Common myeloid progenitor, CD34-positive (primary cell): ENCODE measurements around the gene NCF4.

Source experiments
- CTCF ChIA-PET: fragments of 350-600 bp; sonication (Branson Sonifier 250); formaldehyde crosslinking; loops from one replicate; lab custom pipeline; 2021; ENCODE audit warnings: antibody characterized with exemption; lab: Charles Lee
- POLR2A ChIA-PET: fragments of 350-600 bp; sonication (Branson Sonifier 250); formaldehyde crosslinking; loops from one replicate; lab custom pipeline; 2021; ENCODE audit warnings: antibody characterized with exemption; lab: Charles Lee
- DNase-seq, 3 donors: peaks; one replicate each; pipeline versions ENCODE4 v3.0.0 to v3.0.0-alpha.2; 2013
- H3K27ac ChIP-seq, 2 experiments: 1 replicate in 1 of 2; 2 replicates in 1 of 2; pipeline ENCODE4 v1.7.0; 2013; ENCODE audit warnings: inconsistent platforms in 2 of 2, low read length in 2 of 2, mild to moderate bottlenecking in 2 of 2, low read depth in 1 of 2, moderate library complexity in 1 of 2; ENCODE audit not compliant: severe bottlenecking in 2 of 2, insufficient read depth in 1 of 2, poor library complexity in 1 of 2
- H3K27me3 ChIP-seq, 5 experiments: replicated peaks in 2 of 5; 1 replicate in 3 of 5; 2 replicates in 2 of 5; pipeline versions ENCODE4 v1.6.1 to v1.7.0; 2013; ENCODE audit warnings: low read length in 4 of 5, mild to moderate bottlenecking in 2 of 5, moderate library complexity in 2 of 5, inconsistent platforms in 1 of 5; ENCODE audit not compliant: insufficient read depth in 5 of 5, control insufficient read depth in 4 of 5
- H3K36me3 ChIP-seq, 4 experiments: 1 replicate in 2 of 4; 2 replicates in 2 of 4; pipeline versions ENCODE4 v1.6.1 to v1.7.0; 2013; ENCODE audit warnings: low read length in 3 of 4, control low read depth in 1 of 4, mild to moderate bottlenecking in 1 of 4; ENCODE audit not compliant: control insufficient read depth in 4 of 4, insufficient read depth in 4 of 4
- H3K4me1 ChIP-seq, 4 experiments: 1 replicate in 3 of 4; 2 replicates in 1 of 4; pipeline versions ENCODE4 v1.6.1 to v1.7.1; 2013; ENCODE audit warnings: low read length in 3 of 4, mild to moderate bottlenecking in 3 of 4, control low read depth in 1 of 4, inconsistent platforms in 1 of 4, moderate library complexity in 1 of 4; ENCODE audit not compliant: control insufficient read depth in 4 of 4, insufficient read depth in 4 of 4; ENCODE audit errors: control extremely low read depth in 1 of 4
- H3K4me3 ChIP-seq, 7 experiments: 1 replicate in 4 of 7; 2 replicates in 3 of 7; pipeline versions ENCODE4 v1.5.1 to v1.7.0; 2013; ENCODE audit warnings: mild to moderate bottlenecking in 7 of 7, low read length in 6 of 7, moderate library complexity in 6 of 7, inconsistent platforms in 2 of 7, low read depth in 2 of 7, control low read depth in 1 of 7; ENCODE audit not compliant: insufficient read depth in 4 of 7, control insufficient read depth in 1 of 7; ENCODE audit errors: extremely low read depth in 1 of 7
- H3K9me3 ChIP-seq, 5 experiments: 1 replicate in 4 of 5; 2 replicates in 1 of 5; pipeline versions ENCODE4 v1.6.1 to v1.7.1; 2013; ENCODE audit warnings: low read length in 4 of 5, mild to moderate bottlenecking in 2 of 5, inconsistent platforms in 1 of 5, low read depth in 1 of 5, moderate library complexity in 1 of 5; ENCODE audit not compliant: control insufficient read depth in 4 of 5, insufficient read depth in 2 of 5; ENCODE audit errors: control extremely low read depth in 1 of 5
- WGBS: methylation state at CpG from one replicate; pipeline ENCODE4 v1.1.5; 2013; ENCODE audit not compliant: insufficient coverage; 5-methylcytosine and 5-hydroxymethylcytosine counted together

The NCF4 gene

DNA sequence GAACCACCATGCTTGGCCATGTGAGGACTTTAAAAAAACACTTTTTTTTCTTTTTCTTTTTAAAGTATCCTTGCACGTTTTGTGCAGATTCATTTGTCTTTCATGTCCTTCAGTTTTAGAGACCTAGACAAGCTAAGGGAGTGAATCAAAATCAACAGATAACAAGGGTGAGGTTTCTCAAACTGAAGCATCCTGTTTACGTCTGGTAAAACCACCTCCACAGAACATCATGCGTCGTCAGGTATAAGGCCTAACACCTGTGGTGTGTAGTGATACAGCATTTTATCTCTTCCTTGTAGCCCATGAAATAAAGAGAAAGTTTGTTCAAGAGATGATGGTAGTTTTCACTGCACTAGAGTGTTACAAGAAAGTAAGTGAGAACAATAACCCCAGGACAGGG, 26.4 kb downstream of the NCF4 start:
- Histone ChIP-seq H3K27me3 (no peaks in the 10 kb centered on the region), H3K36me3 (no peaks in the 10 kb centered on the region), H3K4me1 (peaks cover 0 to 17% (median 8%) of the 10 kb centered on the region in 4 experiments), H3K27ac (no peak overlapping the region), H3K9me3 (peaks cover 0 to 10% (median 8%) of the 10 kb centered on the region in 5 experiments), H3K4me3 (no peak overlapping the region)
- no peak for DNase-seq
- WGBS = 100% methylated on average over 1 of the region's 4 CpGs
- ChIA-PET CTCF (interaction anchor here (1.9 kb wide), 1 partner anchor 31 kb away, joined by 6 read pairs; no protein-coding TSS in a partner anchor), POLR2A (no interaction called here)

DNA sequence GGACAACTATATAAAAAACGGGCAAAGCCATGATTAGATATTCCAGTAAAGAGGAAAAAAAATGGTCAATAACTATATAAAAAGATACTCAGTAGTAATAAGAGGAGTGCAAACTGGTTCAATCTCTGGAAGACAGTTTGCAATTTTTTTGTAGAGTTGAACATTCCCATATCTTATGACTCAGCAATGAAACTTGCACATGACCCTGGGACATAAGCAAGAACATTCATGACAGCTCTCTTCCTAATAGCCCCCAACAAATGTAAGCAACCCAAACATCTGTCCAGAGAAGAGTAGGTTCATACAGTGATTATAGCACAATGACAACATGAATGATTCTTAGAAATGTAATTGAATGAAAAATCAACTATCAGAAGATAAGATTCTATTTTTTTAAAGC, 30.8 kb downstream of the NCF4 start:
- no peaks in the 10 kb centered on the region for H3K27me3 ChIP-seq
- H3K4me3 ChIP-seq = no peak overlapping the region
- no peak overlapping the region for H3K27ac ChIP-seq
- POLR2A ChIA-PET = no interaction called here
- H3K4me1 ChIP-seq = peaks cover 0 to 19% (median 6%) of the 10 kb centered on the region in 4 experiments
- peaks cover 0 to 9% (median 4%) of the 10 kb centered on the region in 5 experiments for H3K9me3 ChIP-seq
- DNase-seq = no peak
- H3K36me3 ChIP-seq = no peaks in the 10 kb centered on the region
- CTCF ChIA-PET = interaction anchor here (0.7 to 2.0 kb wide), 3 partner anchors 8 to 18 kb away, joined by 3 to 9 read pairs (median 3); no protein-coding TSS in a partner anchor
- WGBS = no CpG with 5 or more reads among the region's 1 CpG

DNA sequence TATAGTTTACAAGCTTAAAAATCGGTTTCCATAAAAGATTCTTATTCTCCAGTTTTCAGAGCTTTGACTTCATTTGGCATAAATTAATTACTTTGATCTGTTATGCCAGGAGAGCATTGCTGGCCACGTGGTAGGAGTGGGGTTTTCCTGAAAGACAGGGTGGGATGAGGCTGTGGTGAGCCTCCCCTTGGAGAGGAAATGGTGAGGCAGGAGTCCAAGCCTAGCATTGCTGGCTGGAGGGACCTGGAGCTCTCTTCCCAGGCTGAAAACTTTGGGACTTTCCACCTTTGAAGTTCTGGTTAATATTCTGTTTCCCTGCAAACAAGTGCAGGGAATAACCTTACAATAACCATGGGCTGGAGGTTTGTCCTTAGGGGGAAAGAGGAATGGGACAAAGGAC, 31.5 kb downstream of the NCF4 start:
- no peaks in the 10 kb centered on the region for H3K27me3 ChIP-seq
- H3K9me3 ChIP-seq = peaks cover 0 to 9% (median 4%) of the 10 kb centered on the region in 5 experiments
- no peaks in the 10 kb centered on the region for H3K36me3 ChIP-seq
- no peak for DNase-seq
- ChIA-PET CTCF (interaction anchor here (0.7 to 2.0 kb wide), 4 partner anchors 8 to 85 kb away, joined by 3 to 9 read pairs (median 4); no protein-coding TSS in a partner anchor), POLR2A (no interaction called here)
- no peak overlapping the region for H3K27ac ChIP-seq
- 0% methylated on average over 1 of the region's 2 CpGs for WGBS
- H3K4me1 ChIP-seq = peaks cover 0 to 19% (median 6%) of the 10 kb centered on the region in 4 experiments
- no peak overlapping the region for H3K4me3 ChIP-seq

DNA sequence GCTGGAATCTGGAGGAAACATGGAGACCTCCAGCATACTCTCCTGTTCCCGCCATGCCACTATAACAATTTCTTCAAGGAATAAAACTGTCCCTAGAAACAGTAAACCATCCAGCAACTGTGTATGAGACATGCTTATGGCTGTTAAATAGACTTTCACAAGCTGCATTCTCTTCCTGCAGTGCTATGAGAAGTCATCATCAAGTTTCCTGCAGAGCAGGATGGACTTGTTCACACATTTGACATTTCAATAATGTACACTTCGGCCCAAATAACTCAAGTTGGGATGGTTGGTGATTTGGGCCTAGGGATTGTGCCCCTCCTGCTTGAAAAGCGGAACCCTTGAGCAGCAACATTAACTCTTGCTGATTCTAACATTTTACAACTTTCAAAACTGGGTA, 32.5 kb downstream of the NCF4 start:
- Histone ChIP-seq H3K4me1 (peaks cover 0 to 19% (median 6%) of the 10 kb centered on the region in 4 experiments), H3K27ac (no peak overlapping the region), H3K4me3 (no peak overlapping the region), H3K36me3 (no peaks in the 10 kb centered on the region), H3K27me3 (no peaks in the 10 kb centered on the region), H3K9me3 (peaks cover 0 to 9% (median 4%) of the 10 kb centered on the region in 5 experiments)
- DNase-seq = no peak
- ChIA-PET POLR2A (no interaction called here), CTCF (interaction anchor here (0.8 to 1.5 kb wide), 2 partner anchors 15 to 84 kb away, joined by 3 to 4 read pairs; no protein-coding TSS in a partner anchor)
- 60% methylated on average over 1 of the region's 3 CpGs for WGBS

DNA sequence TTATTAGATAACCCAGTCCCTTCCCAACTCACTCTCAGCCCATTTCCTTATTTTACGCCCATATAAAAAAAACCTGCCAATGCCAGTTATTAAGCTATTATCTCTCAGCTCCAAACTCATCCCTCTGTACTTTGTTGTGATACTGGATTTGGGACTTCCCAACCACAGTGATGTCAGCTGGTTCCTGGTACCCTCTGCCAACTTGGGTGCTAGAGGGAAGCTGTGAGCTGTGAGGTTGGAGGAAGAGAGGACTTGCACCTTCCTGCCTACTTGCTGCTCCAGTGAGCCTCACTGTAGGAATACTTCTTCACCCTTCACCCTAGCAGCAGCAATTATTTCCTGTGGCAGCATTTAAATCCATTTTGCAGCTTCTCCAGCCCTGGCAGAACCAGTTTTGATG, 33.5 kb downstream of the NCF4 start:
- no peak for DNase-seq
- H3K9me3 ChIP-seq = peaks cover 0 to 10% (median 6%) of the 10 kb centered on the region in 5 experiments
- no peak overlapping the region for H3K27ac ChIP-seq
- ChIA-PET CTCF (interaction anchor here (1.5 kb wide), 1 partner anchor 16 kb away, joined by 3 read pairs; no protein-coding TSS in a partner anchor), POLR2A (no interaction called here)
- H3K36me3 ChIP-seq = no peaks in the 10 kb centered on the region
- H3K4me1 ChIP-seq = peaks cover 0 to 19% (median 6%) of the 10 kb centered on the region in 4 experiments
- 100% methylated on average over 1 of the region's 1 CpG for WGBS
- no peak overlapping the region for H3K4me3 ChIP-seq
- H3K27me3 ChIP-seq = no peaks in the 10 kb centered on the region

DNA sequence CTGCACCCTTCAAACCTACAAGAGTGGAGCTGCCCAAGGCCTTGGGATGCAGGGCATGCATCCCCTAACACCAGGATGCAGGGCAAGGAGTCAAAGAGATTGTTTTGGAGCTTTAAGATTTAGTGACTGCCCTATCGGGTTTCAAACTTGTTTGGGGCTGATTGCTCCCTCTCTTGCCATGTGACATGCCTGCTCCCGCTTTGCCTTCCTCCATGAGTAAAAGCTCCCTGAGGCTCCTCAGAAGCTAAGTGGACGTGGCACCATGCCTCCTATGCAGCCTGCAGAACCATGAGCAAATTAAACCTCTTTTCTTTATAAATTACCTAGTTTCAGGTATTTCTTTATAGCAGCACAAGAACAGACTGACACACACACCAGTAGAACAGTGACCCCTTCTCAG, 36.8 kb downstream of the NCF4 start:
- DNase-seq = no peak

DNA sequence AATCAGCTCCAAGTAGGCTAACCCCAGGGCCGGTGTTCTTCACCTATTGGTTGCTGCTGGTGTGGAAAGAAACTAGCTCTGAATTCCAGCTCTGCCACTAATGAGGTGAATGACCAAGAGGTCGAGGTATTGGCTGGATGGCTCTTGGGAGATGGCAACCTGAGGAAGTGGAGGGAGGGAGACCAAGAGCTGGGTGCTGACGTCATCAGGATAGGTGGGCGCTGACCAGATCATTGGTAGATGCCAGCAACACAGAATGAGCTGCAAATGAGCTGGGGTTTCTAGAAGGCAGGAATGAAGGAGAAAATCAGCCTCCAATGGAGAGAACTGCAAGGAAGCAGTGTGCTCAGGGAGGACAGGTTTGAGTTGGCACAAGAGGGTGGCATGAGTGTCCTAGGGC, 37.9 kb downstream of the NCF4 start:
- no peaks in the 10 kb centered on the region for H3K36me3 ChIP-seq
- no peaks in the 10 kb centered on the region for H3K27me3 ChIP-seq
- WGBS = 100% methylated on average over 3 of the region's 4 CpGs
- H3K27ac ChIP-seq = no peak overlapping the region
- no peak overlapping the region for H3K4me3 ChIP-seq
- peaks cover 0 to 27% (median 9%) of the 10 kb centered on the region in 4 experiments for H3K4me1 ChIP-seq
- H3K9me3 ChIP-seq = peaks cover 0 to 16% (median 6%) of the 10 kb centered on the region in 5 experiments
- ChIA-PET CTCF (interaction anchor here (2.0 kb wide), 1 partner anchor 42 kb away, joined by 8 read pairs; no protein-coding TSS in a partner anchor), POLR2A (no interaction called here)
- DNase-seq = no peak

More for the DNA sequence above, 36.8 kb downstream of the NCF4 start:
- H3K4me1 ChIP-seq = peaks cover 0 to 26% (median 7%) of the 10 kb centered on the region in 4 experiments
- no peak overlapping the region for H3K4me3 ChIP-seq
- no peaks in the 10 kb centered on the region for H3K36me3 ChIP-seq
- CTCF ChIA-PET = interaction anchor here (1.0 to 1.3 kb wide), 2 partner anchors 22 to 24 kb away, joined by 3 read pairs; no protein-coding TSS in a partner anchor
- no peak overlapping the region for H3K27ac ChIP-seq
- H3K9me3 ChIP-seq = peaks cover 0 to 16% (median 6%) of the 10 kb centered on the region in 5 experiments
- WGBS = 100% methylated on average over 2 of the region's 3 CpGs
- POLR2A ChIA-PET = no interaction called here
- no peaks in the 10 kb centered on the region for H3K27me3 ChIP-seq
